Caco-2 (cell line): Measurements from ENCODE around the gene SHCBP1L. TPM values are rescaled to one million over a fixed set of nuclear protein-coding genes. Genes with fewer than 3 reads are reported as not detected.

ENCODE experiments used
- BruUV-seq: library from RNA; stranded (reverse); fragments of 400-500 nt; replicated peaks from 2 replicates; lab custom pipeline; 2021; lab: Mats Ljungman, UMichigan
- CTCF ChIA-PET: fragments of 300-600 bp; sonication (Branson Sonifier 250); formaldehyde crosslinking; loops from one replicate; lab custom pipeline; 2022; ENCODE audit warnings: antibody characterized with exemption; lab: Charles Lee
- POLR2A ChIA-PET: fragments of 300-600 bp; sonication (Branson Sonifier 250); formaldehyde crosslinking; loops from one replicate; lab custom pipeline; 2022; ENCODE audit warnings: antibody characterized with exemption; lab: Charles Lee
- DNase-seq, 2 experiments: peaks; one replicate each; pipeline versions ENCODE4 v3.0.0 to v3.0.0-alpha.2; 2020 to 2022
- H3K27me3 ChIP-seq: replicated peaks from 2 replicates; pipeline ENCODE4 v1.6.0; 2011; ENCODE audit warnings: low read length; ENCODE audit not compliant: control insufficient read depth, insufficient read depth
- H3K36me3 ChIP-seq: 2 replicates; pipeline ENCODE4 v1.5.1; 2011; ENCODE audit warnings: low read length; ENCODE audit not compliant: control insufficient read depth, insufficient read depth
- H3K4me1 ChIP-seq: fragments of 250-450 bp; sonication (Bioruptor Pico); 2 replicates; pipeline ENCODE4 v1.5.1; 2020; ENCODE audit warnings: mild to moderate bottlenecking
- H3K4me3 ChIP-seq: 2 replicates; pipeline ENCODE4 v1.5.1; 2011; ENCODE audit warnings: low read depth, mild to moderate bottlenecking, control low read depth, low read length
- H3K9me3 ChIP-seq: fragments of 250-450 bp; sonication (Bioruptor Pico); 2 replicates; pipeline ENCODE4 v1.5.1; 2020; ENCODE audit warnings: mild to moderate bottlenecking, moderate library complexity
- H3K27ac Mint-ChIP-seq: one replicate; pipeline ENCODE4 v1.8.0; 2022; ENCODE audit warnings: mixed read lengths; ENCODE audit not compliant: unreplicated experiment
- H3K27me3 Mint-ChIP-seq: one replicate; pipeline ENCODE4 v1.8.0; 2022; ENCODE audit warnings: mixed read lengths; ENCODE audit not compliant: insufficient read depth, unreplicated experiment
- H3K36me3 Mint-ChIP-seq: one replicate; pipeline ENCODE4 v1.8.0; 2022; ENCODE audit warnings: mild to moderate bottlenecking, mixed read lengths; ENCODE audit not compliant: insufficient read depth, unreplicated experiment
- H3K4me1 Mint-ChIP-seq: one replicate; pipeline ENCODE4 v1.8.0; 2022; ENCODE audit warnings: low read depth, mixed read lengths; ENCODE audit not compliant: unreplicated experiment
- H3K4me3 Mint-ChIP-seq: one replicate; pipeline ENCODE4 v1.8.0; 2022; ENCODE audit warnings: mild to moderate bottlenecking, moderate library complexity, mixed read lengths; ENCODE audit not compliant: unreplicated experiment
- H3K9me3 Mint-ChIP-seq: one replicate; pipeline ENCODE4 v1.8.0; 2022; ENCODE audit warnings: mixed read lengths; ENCODE audit not compliant: unreplicated experiment
- intact Hi-C: fragments of 100-400 bp; cut with micrococcal nuclease; formaldehyde crosslinking; loops from one replicate; pipeline ENCODE4 v1.10.0; 2022; ENCODE audit not compliant: unreplicated experiment
- total RNA-seq: library from RNA; stranded (reverse); gene quantifications from 2 replicates; pipeline ENCODE4 v1.2.3, GENCODE V29; 2022
- TF ChIP-seq, protein P1 (sequence below), 2 experiments: fragments of 200-600 bp in 1 of 2; IDR thresholded peaks; 1 replicate in 1 of 2; 2 replicates in 1 of 2; pipeline versions ENCODE4 v1.5.1 to v1.8.0; 2011 to 2022; ENCODE audit warnings: antibody characterized with exemption in 1 of 2, control low read depth in 1 of 2, inconsistent platforms in 1 of 2, low read depth in 1 of 2, low read length in 1 of 2, mild to moderate bottlenecking in 1 of 2, moderate library complexity in 1 of 2; ENCODE audit not compliant: insufficient read depth in 1 of 2, severe bottlenecking in 1 of 2, unreplicated experiment in 1 of 2

SHCBP1L gene
- total RNA-seq, 1 experiment from 2014 or later: not detected

- Histone ChIP-seq H3K27me3 (no peaks in the 10 kb centered on the region), H3K4me3 (no peak overlapping the region), H3K36me3 (peaks cover 2% of the 10 kb centered on the region; the same call in 1 of the 2 replicates), H3K9me3 (no peaks in the 10 kb centered on the region), H3K4me1 (no peaks in the 10 kb centered on the region)
- Mint-ChIP-seq H3K36me3 (peaks cover 67% of the 10 kb centered on the region), H3K4me1 (no peaks in the 10 kb centered on the region), H3K9me3 (peaks cover 13% of the 10 kb centered on the region), H3K27ac (no peak overlapping the region), H3K27me3 (no peaks in the 10 kb centered on the region), H3K4me3 (no peak overlapping the region)
- no peak for DNase-seq
- CTCF ChIA-PET: no interaction called here
- TF ChIP-seq, protein P1, sequence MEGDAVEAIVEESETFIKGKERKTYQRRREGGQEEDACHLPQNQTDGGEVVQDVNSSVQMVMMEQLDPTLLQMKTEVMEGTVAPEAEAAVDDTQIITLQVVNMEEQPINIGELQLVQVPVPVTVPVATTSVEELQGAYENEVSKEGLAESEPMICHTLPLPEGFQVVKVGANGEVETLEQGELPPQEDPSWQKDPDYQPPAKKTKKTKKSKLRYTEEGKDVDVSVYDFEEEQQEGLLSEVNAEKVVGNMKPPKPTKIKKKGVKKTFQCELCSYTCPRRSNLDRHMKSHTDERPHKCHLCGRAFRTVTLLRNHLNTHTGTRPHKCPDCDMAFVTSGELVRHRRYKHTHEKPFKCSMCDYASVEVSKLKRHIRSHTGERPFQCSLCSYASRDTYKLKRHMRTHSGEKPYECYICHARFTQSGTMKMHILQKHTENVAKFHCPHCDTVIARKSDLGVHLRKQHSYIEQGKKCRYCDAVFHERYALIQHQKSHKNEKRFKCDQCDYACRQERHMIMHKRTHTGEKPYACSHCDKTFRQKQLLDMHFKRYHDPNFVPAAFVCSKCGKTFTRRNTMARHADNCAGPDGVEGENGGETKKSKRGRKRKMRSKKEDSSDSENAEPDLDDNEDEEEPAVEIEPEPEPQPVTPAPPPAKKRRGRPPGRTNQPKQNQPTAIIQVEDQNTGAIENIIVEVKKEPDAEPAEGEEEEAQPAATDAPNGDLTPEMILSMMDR (IDR thresholded peaks at IDR 0.05; ENCODE audit: insufficient read depth in 1 of 2, low read depth in 1 of 2, low read length in 1 of 2, severe bottlenecking in 1 of 2, unreplicated experiment in 1 of 2): no peak
- POLR2A ChIA-PET: no interaction called here
- BruUV-seq: no TSS peak
- intact Hi-C loops: no loop called here
Measured at GRCh38 chr1:182890927-182891610, 61.9 kb downstream of the SHCBP1L start.

DNA sequence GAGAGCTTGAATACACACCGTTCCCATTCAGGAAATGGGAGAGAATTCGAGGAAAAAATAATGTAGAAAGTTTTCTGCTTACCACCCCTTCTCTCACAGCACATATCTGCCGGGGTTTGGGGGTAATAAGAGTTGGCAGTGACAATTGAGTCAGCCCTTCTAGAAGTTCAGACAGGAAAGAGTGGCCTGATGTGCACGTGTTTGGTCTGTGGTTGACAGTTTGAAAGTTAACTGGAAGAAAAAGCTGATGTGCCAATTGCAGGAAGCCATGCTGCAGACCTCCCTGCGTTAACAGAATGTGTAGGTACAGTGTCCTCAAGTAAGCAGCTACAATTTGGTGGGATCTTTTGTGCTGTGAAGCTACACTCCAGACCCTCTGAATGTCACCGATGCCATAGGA, 63.0 kb downstream of the SHCBP1L start:
- CTCF ChIA-PET: no interaction called here
- no peaks in the 10 kb centered on the region for H3K27me3 Mint-ChIP-seq
- Histone ChIP-seq H3K4me3 (no peak overlapping the region), H3K4me1 (no peaks in the 10 kb centered on the region), H3K27me3 (no peaks in the 10 kb centered on the region), H3K9me3 (no peaks in the 10 kb centered on the region), H3K36me3 (peaks cover 2% of the 10 kb centered on the region; the same call in 1 of the 2 replicates)
- H3K4me1 Mint-ChIP-seq: no peaks in the 10 kb centered on the region
- no peak overlapping the region for H3K27ac Mint-ChIP-seq
- H3K4me3 Mint-ChIP-seq: no peak overlapping the region
- POLR2A ChIA-PET: no interaction called here
- no TSS peak for BruUV-seq
- no peak for DNase-seq
- intact Hi-C loops: no loop called here
- peaks cover 77% of the 10 kb centered on the region for H3K36me3 Mint-ChIP-seq
- TF ChIP-seq, protein P1 (IDR thresholded peaks at IDR 0.05; ENCODE audit: insufficient read depth in 1 of 2, low read depth in 1 of 2, low read length in 1 of 2, severe bottlenecking in 1 of 2, unreplicated experiment in 1 of 2): no peak
- H3K9me3 Mint-ChIP-seq: peaks cover 13% of the 10 kb centered on the region

- no peaks in the 10 kb centered on the region for H3K4me1 ChIP-seq
- Mint-ChIP-seq H3K4me3 (no peak overlapping the region), H3K27me3 (no peaks in the 10 kb centered on the region), H3K9me3 (peaks cover 3% of the 10 kb centered on the region), H3K4me1 (no peaks in the 10 kb centered on the region), H3K27ac (no peak overlapping the region), H3K36me3 (peaks cover 88% of the 10 kb centered on the region)
- intact Hi-C loops: no loop called here
- no peak overlapping the region for H3K4me3 ChIP-seq
- DNase-seq: no peak
- POLR2A ChIA-PET: interaction anchor here (0.6 kb wide), 1 partner anchor 11 kb away, joined by 5 read pairs; no protein-coding TSS in a partner anchor
- no peaks in the 10 kb centered on the region for H3K27me3 ChIP-seq
- CTCF ChIA-PET: interaction anchor here (1.2 kb wide), 1 partner anchor 346 kb away, joined by 3 read pairs; no protein-coding TSS in a partner anchor
- TF ChIP-seq, protein P1 (IDR thresholded peaks at IDR 0.05; ENCODE audit: insufficient read depth in 1 of 2, low read depth in 1 of 2, low read length in 1 of 2, severe bottlenecking in 1 of 2, unreplicated experiment in 1 of 2): no peak
- H3K36me3 ChIP-seq: peaks cover 3% of the 10 kb centered on the region
- no TSS peak for BruUV-seq
- no peaks in the 10 kb centered on the region for H3K9me3 ChIP-seq
Measured at GRCh38 chr1:182888736-182889531, 64.0 kb downstream of the SHCBP1L start.
